SH-SY5Y (cell line): ENCODE measurements around the gene KIAA1143.

ENCODE experiments used
- GATA2 ChIP-seq: IDR thresholded peaks from 2 replicates; pipeline ENCODE4 v1.6.1; 2011; ENCODE audit warnings: mild to moderate bottlenecking, low read depth, low read length
- GATA3 ChIP-seq: IDR thresholded peaks from 2 replicates; pipeline ENCODE4 v1.6.1; 2011; ENCODE audit warnings: low read depth, mild to moderate bottlenecking, low read length, moderate library complexity

Gene KIAA1143

GRCh38 chr3:44721231-44722102, 40.0 kb downstream of the KIAA1143 start:
- no peak for TF ChIP-seq GATA3
- TF ChIP-seq GATA2, result no peak

DNA sequence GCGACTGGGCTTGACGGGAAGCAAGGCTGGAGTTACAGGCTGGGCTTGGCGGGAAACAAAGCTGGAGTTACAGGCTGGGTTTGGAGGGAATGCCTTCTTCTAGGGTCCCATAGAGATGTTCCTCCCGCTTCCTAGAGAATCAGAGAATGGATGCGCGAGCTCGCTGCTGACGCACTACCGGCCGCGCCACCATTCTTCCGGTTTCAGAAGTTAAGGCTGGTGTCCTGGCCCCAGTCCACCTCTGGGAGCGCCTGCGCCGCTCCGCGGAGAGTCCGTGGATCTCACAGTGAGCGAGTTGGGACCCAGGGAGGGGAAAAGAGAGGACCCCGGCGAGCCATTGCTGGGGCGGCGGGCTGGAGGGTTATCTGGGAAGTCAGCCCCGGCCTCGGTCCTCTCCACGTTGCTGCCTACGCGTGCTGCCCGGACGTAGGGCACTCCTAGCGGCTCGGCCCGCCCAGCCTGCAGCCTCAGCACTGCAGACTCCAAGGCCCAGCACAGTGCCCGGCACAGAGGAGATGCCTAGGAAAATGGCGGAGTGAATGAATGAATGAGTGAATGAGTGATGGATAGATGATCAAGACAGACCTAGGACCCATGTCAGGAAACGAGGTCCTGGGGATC, 48.9 kb downstream of the KIAA1143 start, which contains the start of gene ZNF502:
Gene ZNF502 (plus strand): TSS at position 206 of the 621 bp plus-strand sequence. CDS start 7,602 bp downstream, outside the sequence.
- no peak; the same call in 1 of the 2 replicates for TF ChIP-seq GATA2
- no peak for TF ChIP-seq GATA3
